GM12878 (cell line): ENCODE results near the gene MAPK1. TPM values are rescaled to one million over a fixed set of nuclear protein-coding genes. Genes with fewer than 3 reads are reported as not detected.

Source experiments
- BHLHE40 ChIP-seq, 2 experiments: fragments of 450-650 bp in 1 of 2; IDR thresholded peaks; 2 replicates each; pipeline ENCODE4 v1.6.1; 2011 to 2017; ENCODE audit warnings: low read depth in 2 of 2, borderline replicate concordance in 1 of 2, improper control_type of control experiment in 1 of 2, low read length in 1 of 2, mild to moderate bottlenecking in 1 of 2
- CBX5 ChIP-seq: sonication (generic); IDR thresholded peaks from 2 replicates; pipeline ENCODE4 v1.6.1; 2016; ENCODE audit warnings: low read depth, moderate library complexity, mild to moderate bottlenecking, inconsistent platforms
- ELK1 ChIP-seq: IDR thresholded peaks from 2 replicates; pipeline ENCODE4 v1.6.1; 2012; ENCODE audit warnings: low read depth, low read length, improper control_type of control experiment
- ESRRA ChIP-seq: IDR thresholded peaks from 2 replicates; pipeline ENCODE4 v1.6.1; 2012; ENCODE audit warnings: mild to moderate bottlenecking, low read length, improper control_type of control experiment
- FOXM1 ChIP-seq: IDR thresholded peaks from 2 replicates; pipeline ENCODE4 v1.6.1; 2012; ENCODE audit warnings: low read depth, mild to moderate bottlenecking, inconsistent platforms, low read length, moderate library complexity
- GATAD2B ChIP-seq: fragments of 450-650 bp; conservative IDR thresholded peaks from 2 replicates; pipeline ENCODE4 v1.6.1; 2017; ENCODE audit warnings: low read depth, mild to moderate bottlenecking, moderate library complexity
- MTA2 ChIP-seq: fragments of 450-650 bp; IDR thresholded peaks from 2 replicates; pipeline ENCODE4 v1.6.1; 2016; ENCODE audit warnings: low read depth, mild to moderate bottlenecking, moderate library complexity
- MXI1 ChIP-seq: fragments of 150-350 bp; IDR thresholded peaks from 2 replicates; pipeline ENCODE4 v1.6.1; 2011; ENCODE audit warnings: low read depth, mild to moderate bottlenecking, inconsistent platforms, low read length, improper control_type of control experiment
- NBN ChIP-seq: fragments of 450-650 bp; IDR thresholded peaks from 2 replicates; pipeline ENCODE4 v1.6.1; 2016
- NFYA ChIP-seq: IDR thresholded peaks from 2 replicates; pipeline ENCODE4 v1.6.1; 2011; ENCODE audit warnings: low read depth, mild to moderate bottlenecking, low read length, improper control_type of control experiment, borderline replicate concordance
- PAX5 ChIP-seq: IDR thresholded peaks from 2 replicates; pipeline ENCODE4 v1.6.1; 2011; ENCODE audit warnings: low read depth, low read length, borderline replicate concordance
- PML ChIP-seq: IDR thresholded peaks from 2 replicates; pipeline ENCODE4 v1.6.1; 2012; ENCODE audit warnings: low read length, inconsistent platforms
- POLR2A ChIP-seq: IDR thresholded peaks from 2 replicates; pipeline ENCODE4 v1.6.1; 2011; ENCODE audit warnings: low read depth, mild to moderate bottlenecking, low read length
- POLR2AphosphoS2 ChIP-seq: IDR thresholded peaks from 2 replicates; pipeline ENCODE4 v1.6.1; 2011; ENCODE audit warnings: low read depth, mild to moderate bottlenecking, low read length, improper control_type of control experiment, moderate library complexity
- STAT1 ChIP-seq: fragments of 450-650 bp; conservative IDR thresholded peaks from 2 replicates; pipeline ENCODE4 v1.6.1; 2014; ENCODE audit warnings: antibody characterized with exemption, mild to moderate bottlenecking
- TAF1 ChIP-seq: IDR thresholded peaks from 2 replicates; pipeline ENCODE4 v1.6.1; 2011; ENCODE audit warnings: mild to moderate bottlenecking, low read depth, low read length, borderline replicate concordance
- TCF12 ChIP-seq: IDR thresholded peaks from 2 replicates; pipeline ENCODE4 v1.6.1; 2011; ENCODE audit warnings: low read depth, mild to moderate bottlenecking, low read length
- ZNF217 ChIP-seq: fragments of 450-650 bp; IDR thresholded peaks from 2 replicates; pipeline ENCODE4 v1.6.1; 2017; ENCODE audit warnings: antibody characterized with exemption, mild to moderate bottlenecking
- ZSCAN29 ChIP-seq: fragments of 450-650 bp; IDR thresholded peaks from 2 replicates; pipeline ENCODE4 v1.6.1; 2017; ENCODE audit warnings: mild to moderate bottlenecking, moderate library complexity
- polyA plus RNA-seq, 11 experiments: library from polyadenylated mRNA; depleted of rRNA in 4 of 11; unstranded in 6 of 11; stranded (reverse) in 5 of 11; fragments of >200 nt; fragmentation: Nextera tagmentation in 4 of 11; fragmentation: Illumina TruSeq in 1 of 11; extraction: Ambion mirVana in 4 of 11; extraction: Trizol in 1 of 11; gene quantifications; 1 replicate in 1 of 11; 2 replicates in 10 of 11; pipeline versions ENCODE4 v1.2.1 to v1.2.3, GENCODE V29; 2011 to 2016; ENCODE audit warnings: inconsistent platforms in 2 of 11, missing spikeins in 2 of 11, low read depth in 1 of 11
- total RNA-seq, 4 experiments: library from RNA; depleted of rRNA in 3 of 4; stranded (reverse); fragments of >200 nt in 3 of 4; fragmentation: Illumina TruSeq in 1 of 4; extraction: Trizol in 1 of 4; gene quantifications; 2 replicates each; pipeline versions ENCODE4 v1.2.1 to v1.2.3, GENCODE V29; 2013 to 2021
- TF ChIP-seq, protein P1 (sequence below): fragments of 450-650 bp; formaldehyde crosslinking; IDR thresholded peaks from 2 replicates; pipeline ENCODE4 v1.4.0; 2020; ENCODE audit warnings: mild to moderate bottlenecking, moderate library complexity
- TF ChIP-seq, protein P2 (sequence below): fragments of 450-650 bp; IDR thresholded peaks from 2 replicates; pipeline ENCODE4 v1.6.1; 2016; ENCODE audit warnings: mild to moderate bottlenecking
- TF ChIP-seq, protein P3 (sequence below): IDR thresholded peaks from 2 replicates; pipeline ENCODE4 v1.6.1; 2011; ENCODE audit warnings: low read depth, mild to moderate bottlenecking, low read length, moderate library complexity, borderline replicate concordance; ENCODE audit errors: extremely low read depth
- TF ChIP-seq, protein P4 (sequence below): fragments of 450-650 bp; IDR thresholded peaks from 2 replicates; pipeline ENCODE4 v1.6.1; 2017; ENCODE audit warnings: borderline replicate concordance

Gene MAPK1
- total and polyA plus RNA-seq, 10 of the 15 experiments (the other 5 are each of a cell fraction or from before 2014, with no cell fraction given), result 7.0 to 123 (median 58.4) TPM

DNA sequence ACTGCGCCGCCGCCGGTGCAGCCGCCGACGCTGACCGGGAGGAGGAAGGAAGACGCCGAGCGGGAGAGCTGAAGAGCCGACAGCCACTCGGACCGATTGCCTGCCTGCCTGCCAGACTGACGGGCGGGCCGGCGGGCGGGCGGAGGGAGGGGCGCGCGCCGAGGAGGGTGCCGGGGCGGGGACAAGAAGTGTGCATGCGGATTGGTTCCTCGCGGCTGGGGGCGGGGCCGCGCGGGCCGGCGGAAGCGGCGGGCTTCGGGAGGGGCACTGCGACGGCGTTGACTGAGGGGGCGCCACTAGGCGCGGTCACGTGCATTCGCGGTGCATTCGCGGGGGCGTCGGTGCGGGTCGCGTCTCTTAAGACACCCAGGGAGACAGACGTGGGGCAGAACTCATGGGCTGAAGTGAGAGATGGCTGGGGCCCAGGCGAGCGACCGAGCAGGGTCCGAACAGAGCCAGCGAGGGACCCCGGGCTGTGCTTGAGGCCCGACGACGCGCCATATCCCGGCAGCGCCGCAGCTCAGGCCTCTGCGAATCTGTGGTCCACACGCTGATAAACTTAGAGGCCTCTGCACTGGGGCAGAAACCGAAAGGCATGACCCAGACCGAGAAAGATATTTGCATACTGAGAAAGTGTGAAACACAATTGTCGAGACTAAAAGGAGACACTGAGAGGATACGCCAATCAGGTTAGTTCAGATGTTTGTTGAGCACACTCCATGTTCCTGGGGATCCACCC, at the start of gene MAPK1 (continued):
- TF ChIP-seq BHLHE40 (IDR thresholded peaks at IDR 0.05; ENCODE audit: borderline replicate concordance in 1 of 2, low read depth in 2 of 2, low read length in 1 of 2) (peak; percentile 94 to 100), TAF1 (peak; percentile 78), FOXM1 (peak; percentile 51; the same call in 1 of the 2 replicates), STAT1 (no peak), TCF12 (peak; percentile 58; the same call in 1 of the 2 replicates), POLR2AphosphoS2 (no peak), PAX5 (no peak; the same call in 1 of the 2 replicates), NBN (peak; percentile 97), CBX5 (no peak), GATAD2B (peak; percentile 63), ESRRA (no peak), ZSCAN29 (peak; percentile 73; the same call in 1 of the 2 replicates), PML (peak; percentile 88; the same call in 1 of the 2 replicates), MTA2 (peak; percentile 77), POLR2A (peak; percentile 96), ELK1 (0 out of 2 replicates have a peak, but pooled peaks have one; percentile 36), NFYA (no peak), MXI1 (peak; percentile 74; the same call in 1 of the 2 replicates), ZNF217 (peak; percentile 47; the same call in 1 of the 2 replicates)
- TF ChIP-seq, protein P1, sequence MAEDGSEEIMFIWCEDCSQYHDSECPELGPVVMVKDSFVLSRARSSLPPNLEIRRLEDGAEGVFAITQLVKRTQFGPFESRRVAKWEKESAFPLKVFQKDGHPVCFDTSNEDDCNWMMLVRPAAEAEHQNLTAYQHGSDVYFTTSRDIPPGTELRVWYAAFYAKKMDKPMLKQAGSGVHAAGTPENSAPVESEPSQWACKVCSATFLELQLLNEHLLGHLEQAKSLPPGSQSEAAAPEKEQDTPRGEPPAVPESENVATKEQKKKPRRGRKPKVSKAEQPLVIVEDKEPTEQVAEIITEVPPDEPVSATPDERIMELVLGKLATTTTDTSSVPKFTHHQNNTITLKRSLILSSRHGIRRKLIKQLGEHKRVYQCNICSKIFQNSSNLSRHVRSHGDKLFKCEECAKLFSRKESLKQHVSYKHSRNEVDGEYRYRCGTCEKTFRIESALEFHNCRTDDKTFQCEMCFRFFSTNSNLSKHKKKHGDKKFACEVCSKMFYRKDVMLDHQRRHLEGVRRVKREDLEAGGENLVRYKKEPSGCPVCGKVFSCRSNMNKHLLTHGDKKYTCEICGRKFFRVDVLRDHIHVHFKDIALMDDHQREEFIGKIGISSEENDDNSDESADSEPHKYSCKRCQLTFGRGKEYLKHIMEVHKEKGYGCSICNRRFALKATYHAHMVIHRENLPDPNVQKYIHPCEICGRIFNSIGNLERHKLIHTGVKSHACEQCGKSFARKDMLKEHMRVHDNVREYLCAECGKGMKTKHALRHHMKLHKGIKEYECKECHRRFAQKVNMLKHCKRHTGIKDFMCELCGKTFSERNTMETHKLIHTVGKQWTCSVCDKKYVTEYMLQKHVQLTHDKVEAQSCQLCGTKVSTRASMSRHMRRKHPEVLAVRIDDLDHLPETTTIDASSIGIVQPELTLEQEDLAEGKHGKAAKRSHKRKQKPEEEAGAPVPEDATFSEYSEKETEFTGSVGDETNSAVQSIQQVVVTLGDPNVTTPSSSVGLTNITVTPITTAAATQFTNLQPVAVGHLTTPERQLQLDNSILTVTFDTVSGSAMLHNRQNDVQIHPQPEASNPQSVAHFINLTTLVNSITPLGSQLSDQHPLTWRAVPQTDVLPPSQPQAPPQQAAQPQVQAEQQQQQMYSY (CRISPR knock-in tag), result no peak
- TF ChIP-seq, protein P2, sequence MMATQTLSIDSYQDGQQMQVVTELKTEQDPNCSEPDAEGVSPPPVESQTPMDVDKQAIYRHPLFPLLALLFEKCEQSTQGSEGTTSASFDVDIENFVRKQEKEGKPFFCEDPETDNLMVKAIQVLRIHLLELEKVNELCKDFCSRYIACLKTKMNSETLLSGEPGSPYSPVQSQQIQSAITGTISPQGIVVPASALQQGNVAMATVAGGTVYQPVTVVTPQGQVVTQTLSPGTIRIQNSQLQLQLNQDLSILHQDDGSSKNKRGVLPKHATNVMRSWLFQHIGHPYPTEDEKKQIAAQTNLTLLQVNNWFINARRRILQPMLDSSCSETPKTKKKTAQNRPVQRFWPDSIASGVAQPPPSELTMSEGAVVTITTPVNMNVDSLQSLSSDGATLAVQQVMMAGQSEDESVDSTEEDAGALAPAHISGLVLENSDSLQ, result peak; percentile 88
- TF ChIP-seq, protein P3, sequence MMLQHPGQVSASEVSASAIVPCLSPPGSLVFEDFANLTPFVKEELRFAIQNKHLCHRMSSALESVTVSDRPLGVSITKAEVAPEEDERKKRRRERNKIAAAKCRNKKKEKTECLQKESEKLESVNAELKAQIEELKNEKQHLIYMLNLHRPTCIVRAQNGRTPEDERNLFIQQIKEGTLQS, result peak; percentile 34; the same call in 1 of the 2 replicates
- TF ChIP-seq, protein P4, sequence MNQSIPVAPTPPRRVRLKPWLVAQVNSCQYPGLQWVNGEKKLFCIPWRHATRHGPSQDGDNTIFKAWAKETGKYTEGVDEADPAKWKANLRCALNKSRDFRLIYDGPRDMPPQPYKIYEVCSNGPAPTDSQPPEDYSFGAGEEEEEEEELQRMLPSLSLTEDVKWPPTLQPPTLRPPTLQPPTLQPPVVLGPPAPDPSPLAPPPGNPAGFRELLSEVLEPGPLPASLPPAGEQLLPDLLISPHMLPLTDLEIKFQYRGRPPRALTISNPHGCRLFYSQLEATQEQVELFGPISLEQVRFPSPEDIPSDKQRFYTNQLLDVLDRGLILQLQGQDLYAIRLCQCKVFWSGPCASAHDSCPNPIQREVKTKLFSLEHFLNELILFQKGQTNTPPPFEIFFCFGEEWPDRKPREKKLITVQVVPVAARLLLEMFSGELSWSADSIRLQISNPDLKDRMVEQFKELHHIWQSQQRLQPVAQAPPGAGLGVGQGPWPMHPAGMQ, result peak; percentile 32; the same call in 1 of the 2 replicates
